Astrocyte (in vitro differentiated cells and primary cell): ENCODE measurements around the gene P3H2.

Source experiments
- EZH2 ChIP-seq: IDR thresholded peaks from 2 replicates; pipeline ENCODE4 v1.6.1; 2012; ENCODE audit warnings: mild to moderate bottlenecking, low read length, inconsistent platforms; ENCODE audit not compliant: insufficient read depth
- TF ChIP-seq, protein P1 (sequence below): IDR thresholded peaks from 2 replicates; pipeline ENCODE4 v1.5.1; 2011; ENCODE audit warnings: low read depth, mild to moderate bottlenecking, inconsistent platforms, low read length, moderate library complexity; ENCODE audit not compliant: insufficient read depth

DNA sequence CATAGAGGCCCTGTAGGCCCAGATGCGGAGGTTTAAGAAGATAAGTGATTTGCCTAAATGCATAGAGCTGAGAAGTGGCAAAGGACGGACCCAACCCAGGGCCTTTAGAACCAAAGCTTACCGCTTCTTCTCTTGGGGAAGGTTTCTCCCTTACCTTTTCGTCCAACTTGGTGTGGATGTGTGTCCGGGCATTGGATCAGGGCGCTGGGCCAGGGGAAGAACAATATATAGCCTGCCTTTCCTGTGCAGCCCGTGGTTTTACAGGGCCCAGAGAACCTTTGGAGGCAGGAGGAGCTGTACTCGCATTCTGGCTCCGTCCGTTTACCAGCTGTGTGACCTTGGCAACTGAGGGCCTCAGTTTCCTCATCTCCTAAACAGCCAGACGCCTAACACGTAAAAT is 686 bp upstream of the P3H2 start:
- TF ChIP-seq, protein P1, sequence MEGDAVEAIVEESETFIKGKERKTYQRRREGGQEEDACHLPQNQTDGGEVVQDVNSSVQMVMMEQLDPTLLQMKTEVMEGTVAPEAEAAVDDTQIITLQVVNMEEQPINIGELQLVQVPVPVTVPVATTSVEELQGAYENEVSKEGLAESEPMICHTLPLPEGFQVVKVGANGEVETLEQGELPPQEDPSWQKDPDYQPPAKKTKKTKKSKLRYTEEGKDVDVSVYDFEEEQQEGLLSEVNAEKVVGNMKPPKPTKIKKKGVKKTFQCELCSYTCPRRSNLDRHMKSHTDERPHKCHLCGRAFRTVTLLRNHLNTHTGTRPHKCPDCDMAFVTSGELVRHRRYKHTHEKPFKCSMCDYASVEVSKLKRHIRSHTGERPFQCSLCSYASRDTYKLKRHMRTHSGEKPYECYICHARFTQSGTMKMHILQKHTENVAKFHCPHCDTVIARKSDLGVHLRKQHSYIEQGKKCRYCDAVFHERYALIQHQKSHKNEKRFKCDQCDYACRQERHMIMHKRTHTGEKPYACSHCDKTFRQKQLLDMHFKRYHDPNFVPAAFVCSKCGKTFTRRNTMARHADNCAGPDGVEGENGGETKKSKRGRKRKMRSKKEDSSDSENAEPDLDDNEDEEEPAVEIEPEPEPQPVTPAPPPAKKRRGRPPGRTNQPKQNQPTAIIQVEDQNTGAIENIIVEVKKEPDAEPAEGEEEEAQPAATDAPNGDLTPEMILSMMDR: no peak
- no peak for TF ChIP-seq EZH2
